ENCODE data around the gene P2RY2.

P2RY2 gene

GRCh38 chr11:73177778-73178539 lies 40.1 kb upstream of the P2RY2 start:
- H3K4me3 Mint-ChIP-seq: no peak overlapping the region
- H3K9me3 Mint-ChIP-seq: no peaks in the 10 kb centered on the region
- H3K27me3 Mint-ChIP-seq: peaks cover 3 to 4% of the 10 kb centered on the region in 2 donors
- H3K4me1 Mint-ChIP-seq (ENCODE audit: low read depth in 2 of 2): peaks cover 0 to 6% of the 10 kb centered on the region in 2 donors
- ATAC-seq (replicated peaks) (peak; percentile 100), DNase-seq (peak; percentile 72 to 75 (median 74))
- no peak overlapping the region for H3K27ac Mint-ChIP-seq
- no peaks in the 10 kb centered on the region for H3K36me3 Mint-ChIP-seq (ENCODE audit: insufficient read depth)

GRCh38 chr11:73178681-73179080 lies 39.4 kb upstream of the P2RY2 start:
- ATAC-seq (replicated peaks) (no peak), DNase-seq (no peak)
- H3K4me1 Mint-ChIP-seq (ENCODE audit: low read depth in 2 of 2): peaks cover 0 to 6% of the 10 kb centered on the region in 2 donors
- no peak overlapping the region for H3K4me3 Mint-ChIP-seq
- H3K36me3 Mint-ChIP-seq (ENCODE audit: insufficient read depth): no peaks in the 10 kb centered on the region
- peaks cover 7 to 10% of the 10 kb centered on the region in 2 donors for H3K27me3 Mint-ChIP-seq
- H3K9me3 Mint-ChIP-seq: no peaks in the 10 kb centered on the region
- no peak overlapping the region for H3K27ac Mint-ChIP-seq

DNA sequence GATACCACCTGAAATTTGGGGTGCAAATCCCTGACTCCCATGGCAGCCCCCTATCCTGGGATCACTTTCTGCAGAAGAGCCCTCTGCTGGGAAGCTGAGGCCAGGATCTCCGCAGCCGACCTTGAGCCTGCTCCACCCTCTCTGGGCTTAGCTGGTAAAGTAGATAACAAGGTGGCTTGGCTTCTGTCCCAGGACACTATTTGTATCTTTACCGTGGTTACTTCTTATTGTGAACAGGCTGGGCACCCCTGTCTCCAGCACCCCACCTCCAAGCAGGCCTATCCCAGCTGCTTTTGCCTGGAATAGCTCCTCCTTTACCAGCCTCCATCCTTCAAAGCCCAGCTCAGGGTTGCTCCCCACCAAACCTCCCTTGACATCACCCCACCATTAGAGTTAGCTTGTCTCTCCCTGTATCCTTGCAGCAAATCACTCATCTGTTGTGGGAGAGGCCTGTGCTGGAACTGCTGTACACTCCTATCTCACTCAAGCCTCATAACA lies 35.2 kb upstream of the P2RY2 start:
- H3K27me3 Mint-ChIP-seq: peaks cover 7 to 35% of the 10 kb centered on the region in 2 donors
- H3K27ac Mint-ChIP-seq: no peak overlapping the region
- no peak overlapping the region for H3K4me3 Mint-ChIP-seq
- no peaks in the 10 kb centered on the region for H3K36me3 Mint-ChIP-seq (ENCODE audit: insufficient read depth)
- ATAC-seq (replicated peaks) (no peak), DNase-seq (no peak)
- H3K9me3 Mint-ChIP-seq: no peaks in the 10 kb centered on the region
- peaks cover 0 to 7% of the 10 kb centered on the region in 2 donors for H3K4me1 Mint-ChIP-seq (ENCODE audit: low read depth in 2 of 2)

DNA sequence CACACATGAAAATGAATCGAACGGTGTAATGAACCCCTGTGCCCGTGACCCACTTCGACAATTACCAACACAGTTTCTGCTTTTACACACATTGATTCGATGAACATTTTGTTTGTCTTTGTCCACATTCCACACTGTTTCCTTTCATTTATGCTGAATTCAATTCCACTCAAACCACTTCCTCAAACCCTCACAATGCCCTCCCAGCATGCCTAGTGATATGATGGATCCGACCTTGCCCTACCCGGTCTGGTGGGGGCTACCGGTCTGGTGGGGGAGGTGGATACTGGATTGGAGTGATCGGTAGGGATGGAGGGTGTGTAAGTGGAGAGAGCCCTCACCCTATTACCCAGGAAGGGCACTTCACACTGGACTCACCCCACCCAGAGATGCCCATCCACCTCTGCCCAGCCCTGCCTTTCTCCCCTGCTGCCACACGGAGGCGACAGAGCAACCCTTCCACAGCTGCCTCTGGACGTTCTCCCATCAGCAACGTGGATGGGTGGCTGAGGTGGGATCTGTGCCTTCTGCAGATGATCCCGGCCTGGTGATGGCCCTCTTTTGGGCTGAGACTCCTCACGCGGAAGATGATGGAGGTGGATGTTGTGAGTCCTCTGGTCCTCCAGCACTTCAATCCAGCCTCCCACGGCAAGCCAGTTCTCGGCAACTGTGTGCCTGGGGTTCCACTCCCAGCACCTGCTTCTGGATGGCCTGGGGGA lies 33.0 kb upstream of the P2RY2 start:
- no peak overlapping the region for H3K4me3 Mint-ChIP-seq
- H3K27me3 Mint-ChIP-seq: peaks cover 7 to 41% of the 10 kb centered on the region in 2 donors
- no peak overlapping the region for H3K27ac Mint-ChIP-seq
- H3K4me1 Mint-ChIP-seq (ENCODE audit: low read depth in 2 of 2): peaks cover 0 to 5% of the 10 kb centered on the region in 2 donors
- ATAC-seq (replicated peaks) (peak; percentile 63), DNase-seq (peak; percentile 26 to 31 (median 27))
- H3K9me3 Mint-ChIP-seq: no peaks in the 10 kb centered on the region
- H3K36me3 Mint-ChIP-seq (ENCODE audit: insufficient read depth): no peaks in the 10 kb centered on the region

- ATAC-seq (replicated peaks) (no peak), DNase-seq (no peak)
- no peaks in the 10 kb centered on the region for H3K36me3 Mint-ChIP-seq (ENCODE audit: insufficient read depth)
- no peak overlapping the region for H3K27ac Mint-ChIP-seq
- H3K4me1 Mint-ChIP-seq (ENCODE audit: low read depth in 2 of 2): peaks cover 0 to 5% of the 10 kb centered on the region in 2 donors
- peaks cover 7 to 41% of the 10 kb centered on the region in 2 donors for H3K27me3 Mint-ChIP-seq
- no peaks in the 10 kb centered on the region for H3K9me3 Mint-ChIP-seq
- peak overlapping the region in 1 of 2 donors; percentile 21 for H3K4me3 Mint-ChIP-seq
Observed at GRCh38 chr11:73185680-73186293, 32.3 kb upstream of the P2RY2 start.

- H3K9me3 Mint-ChIP-seq: no peaks in the 10 kb centered on the region
- no peak for DNase-seq
- no peaks in the 10 kb centered on the region for H3K36me3 Mint-ChIP-seq (ENCODE audit: insufficient read depth)
- no peak overlapping the region for H3K27ac Mint-ChIP-seq
- no peak for ATAC-seq (replicated peaks)
- H3K4me3 Mint-ChIP-seq: peak overlapping the region in 1 of 2 donors; percentile 21
- peaks cover 7 to 41% of the 10 kb centered on the region in 2 donors for H3K27me3 Mint-ChIP-seq
- H3K4me1 Mint-ChIP-seq (ENCODE audit: low read depth in 2 of 2): peaks cover 0 to 5% of the 10 kb centered on the region in 2 donors
Observed at GRCh38 chr11:73186294-73186850, 31.7 kb upstream of the P2RY2 start.

DNA sequence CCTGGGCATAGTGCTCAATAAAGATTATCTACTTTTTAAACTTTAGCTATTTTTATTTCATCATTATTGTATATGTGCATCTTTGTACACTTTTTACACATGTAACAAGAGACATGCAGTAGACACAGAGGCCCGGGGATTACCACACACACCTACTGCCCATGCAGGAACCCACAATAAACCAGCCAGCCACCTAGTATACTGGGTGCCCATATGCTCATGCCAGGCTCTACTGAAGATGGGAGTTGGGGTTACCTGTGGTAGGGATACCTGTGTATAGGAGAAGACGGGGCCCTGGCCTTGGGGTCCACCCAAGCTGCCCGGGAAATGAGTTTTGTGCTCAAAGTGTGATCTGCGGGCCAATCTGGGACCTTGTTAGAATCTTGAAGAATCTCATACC lies 31.2 kb upstream of the P2RY2 start:
- Mint-ChIP-seq H3K27me3 (peaks cover 7 to 41% of the 10 kb centered on the region in 2 donors), H3K4me3 (no peak overlapping the region), H3K9me3 (no peaks in the 10 kb centered on the region), H3K36me3 (ENCODE audit: insufficient read depth) (no peaks in the 10 kb centered on the region), H3K27ac (no peak overlapping the region), H3K4me1 (ENCODE audit: low read depth in 2 of 2) (peaks cover 0 to 5% of the 10 kb centered on the region in 2 donors)
- DNase-seq (no peak), ATAC-seq (replicated peaks) (no peak)

DNA sequence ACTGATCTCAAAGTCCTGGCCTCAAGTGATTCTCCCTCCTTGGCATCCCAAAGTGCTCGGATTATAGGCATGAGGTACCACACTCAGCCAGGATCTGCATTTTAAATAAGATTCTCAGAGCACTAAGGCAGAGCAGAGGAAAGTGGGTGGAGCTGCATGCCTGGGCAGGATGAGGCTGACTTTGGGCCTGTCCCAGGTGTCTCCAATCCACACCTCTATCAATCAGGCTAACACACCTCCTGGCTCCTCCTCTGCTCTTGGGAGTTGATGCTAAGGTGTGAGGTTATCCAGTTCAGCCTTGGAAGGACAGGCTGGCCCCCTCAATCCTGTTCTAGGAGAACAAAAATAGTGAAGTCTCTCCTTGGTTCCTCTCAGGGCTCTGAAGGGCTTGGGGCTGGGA lies 30.2 kb upstream of the P2RY2 start:
- DNase-seq (no peak), ATAC-seq (replicated peaks) (no peak)
- no peaks in the 10 kb centered on the region for H3K9me3 Mint-ChIP-seq
- H3K27me3 Mint-ChIP-seq: peaks cover 5 to 38% of the 10 kb centered on the region in 2 donors
- H3K4me1 Mint-ChIP-seq (ENCODE audit: low read depth in 2 of 2): peaks cover 0 to 5% of the 10 kb centered on the region in 2 donors
- H3K36me3 Mint-ChIP-seq (ENCODE audit: insufficient read depth): no peaks in the 10 kb centered on the region
- no peak overlapping the region for H3K4me3 Mint-ChIP-seq
- no peak overlapping the region for H3K27ac Mint-ChIP-seq

DNA sequence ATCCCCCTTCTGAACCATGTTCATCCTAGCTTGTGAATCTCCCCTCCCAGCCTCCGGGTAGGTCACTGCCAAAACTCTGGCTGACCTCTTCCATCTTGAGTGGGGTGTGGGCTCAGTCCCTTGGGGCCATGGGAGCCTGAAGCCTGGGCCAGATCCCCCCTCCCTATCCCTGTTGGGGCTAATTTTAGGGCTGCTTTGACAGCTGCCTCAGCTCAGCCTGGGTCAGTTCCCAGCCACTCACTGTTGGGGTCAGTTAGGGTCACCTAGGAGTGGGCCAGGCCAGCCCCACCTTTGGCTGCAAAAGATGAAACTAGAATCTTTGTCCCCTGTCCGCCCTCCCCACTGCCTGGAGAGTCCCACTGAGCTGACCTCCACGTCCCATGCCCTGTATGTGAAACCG lies 29.8 kb upstream of the P2RY2 start:
- peaks cover 0 to 5% of the 10 kb centered on the region in 2 donors for H3K4me1 Mint-ChIP-seq (ENCODE audit: low read depth in 2 of 2)
- H3K27ac Mint-ChIP-seq: no peak overlapping the region
- H3K4me3 Mint-ChIP-seq: no peak overlapping the region
- H3K36me3 Mint-ChIP-seq (ENCODE audit: insufficient read depth): no peaks in the 10 kb centered on the region
- H3K27me3 Mint-ChIP-seq: peaks cover under 1 to 33% of the 10 kb centered on the region in 2 donors
- ATAC-seq (replicated peaks): no peak
- H3K9me3 Mint-ChIP-seq: no peaks in the 10 kb centered on the region
- no peak for DNase-seq

- Mint-ChIP-seq H3K4me3 (no peak overlapping the region), H3K9me3 (no peaks in the 10 kb centered on the region), H3K36me3 (ENCODE audit: insufficient read depth) (no peaks in the 10 kb centered on the region), H3K27ac (no peak overlapping the region), H3K27me3 (peaks cover 0 to 30% of the 10 kb centered on the region in 2 donors), H3K4me1 (ENCODE audit: low read depth in 2 of 2) (peaks cover 0 to 5% of the 10 kb centered on the region in 2 donors)
- no peak for DNase-seq
- peak; percentile 64 for ATAC-seq (replicated peaks)
Observed at GRCh38 chr11:73189315-73189714, 28.8 kb upstream of the P2RY2 start.

DNA sequence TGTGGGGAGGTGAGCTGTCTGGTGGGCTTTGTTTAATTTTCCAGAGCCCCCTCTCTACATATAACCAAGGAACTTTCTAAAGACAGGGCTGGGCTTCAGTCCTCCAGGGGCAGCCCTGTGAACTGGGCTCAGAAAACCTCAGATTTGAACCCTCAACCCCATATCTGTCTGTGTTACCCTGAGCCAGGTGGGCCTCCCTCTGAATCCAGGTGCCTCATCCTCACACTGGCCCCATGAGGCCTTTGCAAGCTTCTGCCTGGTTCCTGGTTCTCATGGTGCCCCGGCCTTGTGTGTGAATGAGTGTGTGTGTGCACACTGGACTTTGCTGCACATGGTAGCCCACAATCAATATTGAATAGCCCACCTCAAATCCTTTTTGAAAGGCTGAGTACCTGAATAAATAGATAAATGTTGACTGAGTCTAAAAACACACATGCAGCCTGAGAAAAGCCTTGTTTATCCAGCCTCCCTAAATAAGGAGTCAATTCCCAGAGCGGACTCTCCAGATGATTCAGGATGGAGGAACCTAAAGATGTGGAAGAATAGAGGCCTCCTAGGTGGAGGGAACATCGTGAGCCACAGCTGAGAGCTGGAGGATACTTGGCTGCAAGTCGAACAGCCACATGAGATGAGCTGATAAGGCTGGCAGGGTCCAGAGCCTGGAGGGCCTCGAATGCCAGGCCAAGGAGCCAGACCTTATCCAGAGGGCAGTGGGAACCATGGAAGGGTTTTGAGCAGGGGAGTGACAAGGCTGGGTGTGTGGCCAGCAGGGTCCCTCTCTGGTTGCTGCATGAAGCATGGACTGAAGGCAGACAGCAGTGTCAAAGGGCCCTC lies 28.1 kb upstream of the P2RY2 start:
- Mint-ChIP-seq H3K4me3 (no peak overlapping the region), H3K4me1 (ENCODE audit: low read depth in 2 of 2) (peaks cover 0 to 4% of the 10 kb centered on the region in 2 donors), H3K27me3 (peaks cover 0 to 23% of the 10 kb centered on the region in 2 donors), H3K9me3 (no peaks in the 10 kb centered on the region), H3K36me3 (ENCODE audit: insufficient read depth) (no peaks in the 10 kb centered on the region), H3K27ac (peak overlapping the region in 1 of 2 donors; percentile 0)
- DNase-seq: no peak
- no peak for ATAC-seq (replicated peaks)

DNA sequence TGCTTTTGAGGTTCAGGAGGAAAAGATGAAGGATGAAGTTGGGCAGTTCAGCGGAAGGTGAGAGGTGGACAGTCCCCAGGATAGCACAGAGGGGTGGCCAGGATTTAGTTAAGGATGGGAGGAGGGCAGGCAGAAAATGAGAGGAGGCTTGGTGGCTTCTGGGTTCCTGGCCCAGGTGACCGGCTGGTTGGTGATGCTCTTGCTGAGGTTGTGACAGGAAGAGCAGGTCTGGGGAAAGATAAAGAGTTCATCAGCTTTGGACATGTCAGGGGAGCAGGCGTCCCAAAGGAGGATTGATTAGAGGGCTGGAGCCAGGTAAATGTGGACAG lies 27.6 kb upstream of the P2RY2 start:
- H3K4me3 Mint-ChIP-seq: no peak overlapping the region
- H3K27ac Mint-ChIP-seq: peak overlapping the region; percentile 0 to 12
- H3K9me3 Mint-ChIP-seq: no peaks in the 10 kb centered on the region
- H3K36me3 Mint-ChIP-seq (ENCODE audit: insufficient read depth): no peaks in the 10 kb centered on the region
- H3K4me1 Mint-ChIP-seq (ENCODE audit: low read depth in 2 of 2): no peaks in the 10 kb centered on the region
- DNase-seq (no peak), ATAC-seq (replicated peaks) (no peak)
- H3K27me3 Mint-ChIP-seq: peaks cover 0 to 18% of the 10 kb centered on the region in 2 donors
